ENCODE data around the gene RHBDL2.

The RHBDL2 gene

GRCh38 chr1:38889589-38889988, 52.0 kb downstream of the RHBDL2 start:
- Histone ChIP-seq H2BK5ac (ENCODE audit: low read depth, low read length, poor library complexity, severe bottlenecking) (no peak overlapping the region), H2AFZ (ENCODE audit: low read depth, low read length) (no peak overlapping the region), H3K23ac (ENCODE audit: low read length in 2 of 2) (no peak overlapping the region), H3K18ac (ENCODE audit: low read depth in 1 of 2, low read length in 2 of 2) (no peak overlapping the region), H3K9me3 (ENCODE audit: control insufficient read depth, low read length) (no peaks in the 10 kb centered on the region), H4K8ac (ENCODE audit: low read length) (no peak overlapping the region), H2BK15ac (ENCODE audit: low read depth, poor library complexity, severe bottlenecking) (no peak overlapping the region), H3K36me3 (ENCODE audit: control insufficient read depth in 1 of 2, insufficient read depth in 2 of 2, low read depth in 1 of 2, low read length in 2 of 2) (peaks cover 0 to 22% of the 10 kb centered on the region in 2 experiments), H3K9ac (ENCODE audit: low read length) (no peak overlapping the region), H3K4ac (ENCODE audit: low read depth in 1 of 2, low read length in 2 of 2) (no peak overlapping the region), H3K14ac (ENCODE audit: low read length in 2 of 2) (no peak overlapping the region), H3K27ac (ENCODE audit: low read length, poor library complexity, severe bottlenecking) (no peak overlapping the region), H3K4me3 (ENCODE audit: insufficient read depth in 1 of 2, low read depth in 1 of 2, low read length in 2 of 2) (no peak overlapping the region), H3K27me3 (ENCODE audit: control insufficient read depth in 1 of 2, insufficient read depth in 1 of 2, low read length in 2 of 2) (no peaks in the 10 kb centered on the region), H2BK12ac (ENCODE audit: low read length in 2 of 2) (no peak overlapping the region), H3K4me2 (ENCODE audit: low read length, poor library complexity, severe bottlenecking) (no peak overlapping the region), H3K79me1 (replicated peaks; ENCODE audit: low read length, poor library complexity, severe bottlenecking) (no peaks in the 10 kb centered on the region), H3K4me1 (ENCODE audit: control insufficient read depth, insufficient read depth, low read depth, low read length) (no peaks in the 10 kb centered on the region), H2AK5ac (ENCODE audit: low read length, severe bottlenecking) (no peak overlapping the region), H4K91ac (ENCODE audit: low read length) (no peak overlapping the region), H2BK120ac (ENCODE audit: low read depth, low read length) (no peak overlapping the region)
- no peak for DNase-seq
- WGBS, result 94% methylated on average over 4 of the region's 5 CpGs

GRCh38 chr1:38888423-38889333, 53.0 kb downstream of the RHBDL2 start:
- no peaks in the 10 kb centered on the region for H3K79me1 ChIP-seq (replicated peaks; ENCODE audit: low read length, poor library complexity, severe bottlenecking)
- WGBS, result 90% methylated on average over 9 of the region's 9 CpGs
- no peak for DNase-seq

GRCh38 chr1:38885092-38885491, 56.5 kb downstream of the RHBDL2 start:
- Histone ChIP-seq H2BK15ac (ENCODE audit: low read depth, poor library complexity, severe bottlenecking) (no peak overlapping the region), H3K4me2 (ENCODE audit: low read length, poor library complexity, severe bottlenecking) (no peak overlapping the region), H3K18ac (ENCODE audit: low read depth in 1 of 2, low read length in 2 of 2) (no peak overlapping the region), H2BK120ac (ENCODE audit: low read depth, low read length) (no peak overlapping the region), H2BK12ac (ENCODE audit: low read length in 2 of 2) (no peak overlapping the region), H3K23ac (ENCODE audit: low read length in 2 of 2) (no peak overlapping the region), H2BK5ac (ENCODE audit: low read depth, low read length, poor library complexity, severe bottlenecking) (no peak overlapping the region), H3K79me1 (replicated peaks; ENCODE audit: low read length, poor library complexity, severe bottlenecking) (no peaks in the 10 kb centered on the region), H4K91ac (ENCODE audit: low read length) (no peak overlapping the region), H3K9me3 (ENCODE audit: control insufficient read depth, low read length) (no peaks in the 10 kb centered on the region), H4K8ac (ENCODE audit: low read length) (no peak overlapping the region), H2AK5ac (ENCODE audit: low read length, severe bottlenecking) (no peak overlapping the region), H3K14ac (ENCODE audit: low read length in 2 of 2) (no peak overlapping the region), H3K4ac (ENCODE audit: low read depth in 1 of 2, low read length in 2 of 2) (no peak overlapping the region), H3K4me3 (ENCODE audit: insufficient read depth in 1 of 2, low read depth in 1 of 2, low read length in 2 of 2) (no peak overlapping the region), H3K27me3 (ENCODE audit: control insufficient read depth in 1 of 2, insufficient read depth in 1 of 2, low read length in 2 of 2) (no peaks in the 10 kb centered on the region), H3K9ac (ENCODE audit: low read length) (no peak overlapping the region), H3K36me3 (ENCODE audit: control insufficient read depth in 1 of 2, insufficient read depth in 2 of 2, low read depth in 1 of 2, low read length in 2 of 2) (peaks cover 0 to 14% of the 10 kb centered on the region in 2 experiments), H3K4me1 (ENCODE audit: control insufficient read depth, insufficient read depth, low read depth, low read length) (no peaks in the 10 kb centered on the region), H3K27ac (ENCODE audit: low read length, poor library complexity, severe bottlenecking) (no peak overlapping the region), H2AFZ (ENCODE audit: low read depth, low read length) (no peak overlapping the region)
- WGBS, result 93% methylated on average over 2 of the region's 2 CpGs
- DNase-seq, result no peak

More at GRCh38 chr1:38888423-38889333, 53.0 kb downstream of the RHBDL2 start:
- Histone ChIP-seq H3K4me1 (ENCODE audit: control insufficient read depth, insufficient read depth, low read depth, low read length) (no peaks in the 10 kb centered on the region), H2BK120ac (ENCODE audit: low read depth, low read length) (no peak overlapping the region), H3K4me2 (ENCODE audit: low read length, poor library complexity, severe bottlenecking) (no peak overlapping the region), H3K9ac (ENCODE audit: low read length) (no peak overlapping the region), H2BK12ac (ENCODE audit: low read length in 2 of 2) (no peak overlapping the region), H3K14ac (ENCODE audit: low read length in 2 of 2) (no peak overlapping the region), H2BK5ac (ENCODE audit: low read depth, low read length, poor library complexity, severe bottlenecking) (no peak overlapping the region), H2BK15ac (ENCODE audit: low read depth, poor library complexity, severe bottlenecking) (no peak overlapping the region), H2AK5ac (ENCODE audit: low read length, severe bottlenecking) (no peak overlapping the region), H3K27ac (ENCODE audit: low read length, poor library complexity, severe bottlenecking) (no peak overlapping the region), H3K18ac (ENCODE audit: low read depth in 1 of 2, low read length in 2 of 2) (no peak overlapping the region), H3K4me3 (ENCODE audit: insufficient read depth in 1 of 2, low read depth in 1 of 2, low read length in 2 of 2) (no peak overlapping the region), H4K91ac (ENCODE audit: low read length) (no peak overlapping the region), H3K23ac (ENCODE audit: low read length in 2 of 2) (no peak overlapping the region), H3K4ac (ENCODE audit: low read depth in 1 of 2, low read length in 2 of 2) (no peak overlapping the region), H3K9me3 (ENCODE audit: control insufficient read depth, low read length) (no peaks in the 10 kb centered on the region), H3K36me3 (ENCODE audit: control insufficient read depth in 1 of 2, insufficient read depth in 2 of 2, low read depth in 1 of 2, low read length in 2 of 2) (peaks cover 0 to 22% of the 10 kb centered on the region in 2 experiments), H4K8ac (ENCODE audit: low read length) (no peak overlapping the region), H3K27me3 (ENCODE audit: control insufficient read depth in 1 of 2, insufficient read depth in 1 of 2, low read length in 2 of 2) (no peaks in the 10 kb centered on the region), H2AFZ (ENCODE audit: low read depth, low read length) (no peak overlapping the region)

GRCh38 chr1:38881487-38881886, 60.1 kb downstream of the RHBDL2 start, which contains the start of gene GJA9:
Gene GJA9, minus strand, starts transcription at chr1:38881587. Its CDS starts 5,489 bp downstream, at chr1:38876098.
- no peak within 1 kb of the TSS for H2BK12ac ChIP-seq (ENCODE audit: low read length in 2 of 2)
- H2BK120ac ChIP-seq (ENCODE audit: low read depth, low read length), result no peak within 1 kb of the TSS
- H2AK5ac ChIP-seq (ENCODE audit: low read length, severe bottlenecking), result no peak within 1 kb of the TSS
- no peak within 1 kb of the TSS for H2BK5ac ChIP-seq (ENCODE audit: low read depth, low read length, poor library complexity, severe bottlenecking)
- H4K8ac ChIP-seq (ENCODE audit: low read length), result no peak within 1 kb of the TSS
- no peaks in the 10 kb centered on the region for H3K4me1 ChIP-seq (ENCODE audit: control insufficient read depth, insufficient read depth, low read depth, low read length)
- H3K18ac ChIP-seq (ENCODE audit: low read depth in 1 of 2, low read length in 2 of 2), result no peak within 1 kb of the TSS
- H3K4ac ChIP-seq (ENCODE audit: low read depth in 1 of 2, low read length in 2 of 2), result no peak within 1 kb of the TSS
- H2AFZ ChIP-seq (ENCODE audit: low read depth, low read length), result no peak within 1 kb of the TSS
- no peak within 1 kb of the TSS for H3K9ac ChIP-seq (ENCODE audit: low read length)
- no peak within 1 kb of the TSS for H3K4me2 ChIP-seq (ENCODE audit: low read length, poor library complexity, severe bottlenecking)
- H3K36me3 ChIP-seq (ENCODE audit: control insufficient read depth in 1 of 2, insufficient read depth in 2 of 2, low read depth in 1 of 2, low read length in 2 of 2), result peaks cover 0 to 2% of the 10 kb centered on the region in 2 experiments
- no peak within 1 kb of the TSS for H3K27ac ChIP-seq (ENCODE audit: low read length, poor library complexity, severe bottlenecking)
- DNase-seq, result no peak
- H3K27me3 ChIP-seq (ENCODE audit: control insufficient read depth in 1 of 2, insufficient read depth in 1 of 2, low read length in 2 of 2), result no peaks in the 10 kb centered on the region
- H3K9me3 ChIP-seq (ENCODE audit: control insufficient read depth, low read length), result no peaks in the 10 kb centered on the region
- H4K91ac ChIP-seq (ENCODE audit: low read length), result no peak within 1 kb of the TSS
- no peak within 1 kb of the TSS for H3K4me3 ChIP-seq (ENCODE audit: insufficient read depth in 1 of 2, low read depth in 1 of 2, low read length in 2 of 2)
- H2BK15ac ChIP-seq (ENCODE audit: low read depth, poor library complexity, severe bottlenecking), result no peak within 1 kb of the TSS
- H3K79me1 ChIP-seq (replicated peaks; ENCODE audit: low read length, poor library complexity, severe bottlenecking), result peaks cover 1% of the 10 kb centered on the region
- no peak within 1 kb of the TSS for H3K14ac ChIP-seq (ENCODE audit: low read length in 2 of 2)
- no peak within 1 kb of the TSS for H3K23ac ChIP-seq (ENCODE audit: low read length in 2 of 2)

Data from mesenchymal stem cell (in vitro differentiated cells and primary cell).